Smooth muscle cell of the brain vasculature (primary cell): Measurements from ENCODE around the gene PAX9.

ENCODE experiments used
- DNase-seq: peaks from one replicate; pipeline ENCODE4 v3.0.0-alpha.2; 2012; ENCODE audit warnings: low read depth, low spot score

PAX9 gene

DNA sequence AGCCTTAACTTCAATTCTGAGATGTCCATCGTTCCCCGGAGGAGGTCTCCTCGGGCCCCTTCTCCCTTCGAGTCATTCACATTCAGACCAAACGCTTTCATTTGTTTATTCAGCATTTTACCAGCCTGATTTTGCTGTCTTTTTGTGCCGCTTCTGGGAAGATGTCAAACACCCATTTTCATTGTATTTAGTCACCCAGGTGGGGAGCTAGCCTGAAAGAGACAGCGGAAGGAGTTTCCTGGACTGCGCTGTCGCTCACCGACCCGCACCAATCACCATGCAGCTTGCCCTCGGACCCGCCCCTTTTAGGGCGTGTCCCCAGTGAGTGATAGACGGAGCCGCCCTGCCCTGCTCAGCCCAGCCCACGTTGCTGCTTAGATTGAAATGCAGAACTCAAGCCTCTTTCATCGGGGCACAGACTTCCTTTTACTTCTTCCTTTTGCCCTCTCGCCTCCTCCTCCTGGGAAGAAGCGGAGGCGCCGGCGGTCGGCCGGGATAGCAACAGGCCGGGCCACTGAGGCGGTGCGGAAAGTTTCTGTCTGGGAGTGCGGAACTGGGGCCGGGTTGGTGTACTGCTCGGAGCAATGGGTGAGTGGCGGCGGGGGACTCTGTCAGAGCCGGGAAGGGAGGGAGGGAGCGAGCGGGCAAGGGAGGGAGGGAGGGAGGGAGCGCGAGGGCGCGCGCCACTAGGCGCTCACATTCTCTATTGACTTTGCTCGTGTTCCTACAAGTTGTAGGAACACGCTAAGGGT, at the start of gene PAX9:
PAX9 (plus strand) TSS at position 355 of the 752 bp plus-strand sequence; CDS start at position 585, 230 bp downstream.
- DNase-seq: no peak

DNA sequence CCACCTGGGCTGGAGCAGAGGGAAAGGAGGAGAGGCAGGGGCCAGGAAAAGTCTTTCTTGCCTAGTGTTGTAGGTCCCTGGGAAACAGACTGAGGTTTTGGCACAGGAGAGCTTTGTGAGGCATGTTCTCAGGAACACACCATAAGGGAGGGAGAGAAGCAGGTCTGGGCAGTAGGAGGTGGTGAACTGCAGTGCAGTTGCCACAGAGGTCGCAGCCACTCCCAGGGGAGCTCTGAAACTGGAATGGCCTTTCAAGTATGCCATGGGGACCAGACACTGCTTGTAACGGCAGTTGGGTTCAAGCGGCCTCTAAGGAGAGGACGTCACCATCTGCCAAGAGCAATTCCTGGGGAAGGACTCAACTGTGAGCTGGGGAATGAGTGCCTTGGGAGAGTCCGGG, 43.8 kb upstream of the PAX9 start:
- no peak for DNase-seq

DNA sequence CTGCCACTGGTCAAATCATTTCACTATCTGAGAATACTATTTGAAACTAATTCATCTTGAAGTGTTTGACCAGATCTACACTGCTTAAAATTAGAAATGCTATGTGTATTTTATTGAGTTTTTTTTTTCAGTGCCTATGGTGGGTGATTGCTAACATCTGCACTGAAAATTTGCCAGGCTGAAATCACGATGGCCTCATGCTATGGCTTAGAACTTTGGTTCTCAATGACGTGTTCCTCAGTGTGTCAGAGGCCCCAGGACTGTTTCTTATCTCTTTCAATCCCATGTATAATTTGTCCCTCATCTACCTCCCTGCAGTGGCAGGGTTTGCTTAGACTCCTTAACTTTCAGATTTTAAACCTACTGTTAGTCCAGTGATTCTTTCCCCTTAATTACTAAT, 43.0 kb upstream of the PAX9 start:
- no peak for DNase-seq

DNA sequence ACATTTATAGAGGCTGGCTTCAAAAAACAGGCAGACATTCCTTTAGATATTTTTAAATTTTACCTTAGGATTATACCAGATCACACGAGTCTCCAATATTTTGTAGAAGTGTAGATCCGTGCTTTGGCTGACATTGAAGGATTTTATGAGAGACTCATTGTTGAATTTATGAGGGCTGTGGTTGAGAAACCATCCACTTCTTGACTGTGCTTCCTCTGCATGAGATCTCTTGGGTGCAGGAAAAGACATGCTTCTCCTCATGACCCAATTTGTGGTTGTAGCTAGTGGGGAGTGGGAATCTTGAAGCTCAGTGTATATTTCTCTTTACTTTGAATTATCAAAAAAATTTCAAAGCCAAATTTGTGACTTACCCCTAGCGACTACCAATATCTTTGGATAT, 42.5 kb upstream of the PAX9 start:
- no peak for DNase-seq

DNA sequence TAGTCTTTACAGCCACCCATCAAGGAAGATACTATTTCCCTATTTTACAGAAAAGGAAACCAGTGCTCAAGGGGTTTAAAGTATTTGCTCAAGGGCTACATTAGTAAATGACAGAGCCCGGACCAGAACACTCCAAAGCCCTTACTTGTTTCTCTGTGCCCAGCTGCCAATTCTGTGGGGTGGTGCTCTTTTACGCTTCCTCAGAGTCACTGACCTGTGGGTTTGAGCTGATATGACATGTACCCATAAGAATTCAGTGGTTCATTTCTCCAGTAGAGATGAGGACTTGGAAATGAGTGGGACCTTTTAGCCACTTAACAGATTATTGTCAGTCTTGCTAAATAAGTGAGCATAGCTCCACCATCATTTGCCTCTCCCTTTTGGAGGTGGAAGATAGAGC, 41.8 kb upstream of the PAX9 start:
- no peak for DNase-seq

DNA sequence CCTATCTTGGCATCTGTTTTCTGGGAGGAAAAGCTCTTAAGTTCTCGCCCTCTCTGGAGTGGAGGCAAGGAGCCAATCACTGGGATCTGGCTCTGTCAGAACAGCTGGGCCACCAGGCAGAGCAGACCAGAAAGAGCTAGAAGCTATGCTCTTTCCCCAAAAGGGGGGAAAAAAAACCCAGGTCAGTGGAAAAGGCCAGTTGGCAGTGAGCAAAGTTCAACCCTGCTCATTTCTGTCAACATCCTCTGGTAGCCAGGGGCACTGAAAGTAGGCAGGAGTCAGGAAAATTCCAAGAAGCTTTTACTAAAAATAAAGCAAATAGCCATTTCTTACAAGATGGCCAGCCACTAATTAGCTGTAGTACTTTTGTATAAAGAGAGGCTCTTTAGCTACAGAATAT, 36.6 kb upstream of the PAX9 start:
- no peak for DNase-seq

DNA sequence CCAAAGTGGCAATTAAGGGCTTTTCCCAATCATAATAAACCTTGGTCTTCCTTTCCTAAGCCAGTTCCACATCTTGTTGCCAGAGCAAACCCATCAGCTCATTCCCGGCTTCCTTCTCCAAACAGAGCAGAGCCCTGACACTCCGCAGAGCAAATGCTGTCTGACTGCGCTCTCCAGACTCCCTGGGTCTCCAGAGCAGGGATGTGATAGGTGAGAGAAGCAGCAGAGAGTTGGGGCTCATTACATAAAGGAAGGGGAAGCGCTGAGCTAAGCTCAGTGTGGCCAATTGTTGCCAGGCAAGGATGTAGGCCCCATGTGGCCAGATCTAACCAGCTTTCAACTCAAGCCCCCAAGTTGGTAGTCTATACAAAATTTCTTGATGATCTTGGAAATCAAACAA, 36.2 kb upstream of the PAX9 start:
- DNase-seq: no peak

DNA sequence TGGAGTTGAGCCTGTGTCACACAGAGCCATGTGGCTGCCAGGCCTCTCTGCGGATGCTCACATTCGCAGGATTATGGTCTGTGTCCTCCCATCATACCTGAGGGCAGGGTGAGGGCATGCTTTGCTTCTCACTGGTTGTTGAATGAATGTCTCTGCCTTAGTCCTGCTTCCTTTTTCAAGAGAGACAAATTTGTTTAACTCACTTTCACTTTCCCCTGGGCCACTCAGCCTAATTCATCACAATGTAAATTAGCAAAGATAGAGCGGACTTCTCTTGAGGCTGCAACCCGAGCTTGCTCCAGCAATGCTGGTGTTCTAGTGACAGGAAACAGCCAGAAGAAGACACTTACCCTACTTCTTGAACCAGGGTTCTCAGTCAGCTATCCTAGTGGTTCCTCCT, 35.5 kb upstream of the PAX9 start:
- no peak for DNase-seq

DNA sequence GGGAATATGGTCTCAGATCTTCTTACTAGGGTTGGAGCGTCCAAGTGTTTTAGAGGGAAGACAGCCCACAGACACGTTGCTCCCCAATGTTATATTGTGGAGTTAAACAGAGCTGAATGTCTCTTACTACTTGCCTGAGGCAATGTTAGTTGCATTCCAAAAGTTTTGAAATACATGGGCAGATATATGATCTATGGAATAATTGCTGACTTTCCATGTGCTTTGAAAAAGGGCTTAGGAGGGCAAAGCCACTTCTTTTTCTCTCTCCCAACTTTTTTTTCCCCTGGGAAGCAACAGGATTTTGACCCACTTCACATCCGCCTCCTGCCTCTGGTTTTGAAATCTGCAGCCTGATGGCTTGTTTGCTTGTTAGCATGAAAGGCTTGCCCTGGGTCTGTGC, 33.7 kb upstream of the PAX9 start:
- no peak for DNase-seq

DNA sequence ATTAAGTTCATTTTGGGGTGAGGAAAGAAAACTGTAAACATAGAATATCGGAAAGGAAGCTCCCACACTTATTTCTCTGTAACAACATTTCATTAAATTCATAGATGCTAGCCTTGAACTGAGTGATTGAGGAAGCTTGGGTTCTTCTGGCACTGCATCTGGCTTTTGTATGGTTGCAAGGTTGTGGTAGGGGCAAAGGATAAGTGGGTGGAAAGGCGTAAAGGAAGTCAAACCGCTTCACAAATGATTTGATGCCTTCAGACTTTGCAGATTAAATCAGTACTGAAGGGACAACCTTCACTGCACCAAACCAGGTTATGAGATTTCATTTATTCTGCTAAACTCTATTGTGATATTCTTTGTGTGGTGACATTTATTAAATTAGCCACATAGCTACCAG, 28.1 kb upstream of the PAX9 start:
- DNase-seq: no peak

DNA sequence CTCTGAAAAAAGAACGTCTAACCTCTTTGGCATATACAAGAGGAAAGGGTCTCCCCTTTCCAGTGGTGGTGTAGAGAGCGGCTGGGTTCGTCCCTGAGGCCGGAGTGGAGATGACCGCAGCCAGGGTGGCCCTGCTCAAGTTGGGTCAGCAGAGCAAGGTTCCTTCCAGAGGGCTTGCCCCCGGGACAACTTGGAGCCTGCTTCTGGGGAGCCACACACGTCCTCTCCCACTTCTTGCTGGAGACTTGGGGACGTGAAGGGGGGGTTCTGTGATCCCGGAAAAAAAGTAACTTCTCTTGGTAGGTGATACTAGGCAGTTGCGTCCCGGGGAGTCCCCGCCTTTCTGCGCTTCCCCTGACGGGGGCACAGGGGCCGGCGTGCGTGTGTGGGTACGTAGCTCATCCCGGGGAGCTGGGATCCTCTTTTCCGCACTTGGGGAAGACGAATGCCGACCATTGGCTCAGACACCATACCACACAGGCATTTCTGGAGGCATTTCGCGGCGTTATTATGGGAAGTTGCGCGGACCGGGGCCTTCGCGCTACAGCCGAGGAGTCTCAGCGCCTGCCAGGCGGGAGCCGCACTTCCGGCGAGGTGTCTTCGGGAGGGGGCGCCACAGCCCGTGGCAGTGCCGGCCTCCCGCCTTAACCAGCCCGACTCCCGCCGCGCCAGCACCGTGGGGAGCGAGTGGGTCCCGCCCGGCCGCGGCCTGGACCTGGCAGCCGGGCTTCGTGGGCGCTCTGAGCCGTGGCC, 14.8 kb upstream of the PAX9 start:
- DNase-seq: no peak

DNA sequence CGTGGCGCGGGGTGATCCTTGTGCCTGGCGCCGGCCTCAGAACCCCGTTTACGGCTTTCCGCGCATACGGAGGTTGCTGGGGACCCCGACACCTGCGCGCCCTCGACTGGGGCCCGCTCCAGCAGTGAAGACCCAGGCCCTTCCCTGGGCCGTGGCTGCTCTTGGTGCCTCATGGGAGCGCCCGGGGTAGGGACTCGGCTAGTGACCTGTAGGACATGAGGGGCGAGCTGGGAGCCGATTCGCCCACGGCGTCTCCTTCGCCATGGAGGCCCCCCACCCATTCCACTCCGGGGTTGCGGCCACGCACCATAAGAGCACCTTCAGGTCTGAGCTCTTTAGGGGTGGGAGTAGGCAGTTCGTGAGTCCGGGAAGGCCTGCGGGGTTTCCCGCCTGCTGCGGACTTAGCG, 14.2 kb upstream of the PAX9 start:
- DNase-seq: no peak

DNA sequence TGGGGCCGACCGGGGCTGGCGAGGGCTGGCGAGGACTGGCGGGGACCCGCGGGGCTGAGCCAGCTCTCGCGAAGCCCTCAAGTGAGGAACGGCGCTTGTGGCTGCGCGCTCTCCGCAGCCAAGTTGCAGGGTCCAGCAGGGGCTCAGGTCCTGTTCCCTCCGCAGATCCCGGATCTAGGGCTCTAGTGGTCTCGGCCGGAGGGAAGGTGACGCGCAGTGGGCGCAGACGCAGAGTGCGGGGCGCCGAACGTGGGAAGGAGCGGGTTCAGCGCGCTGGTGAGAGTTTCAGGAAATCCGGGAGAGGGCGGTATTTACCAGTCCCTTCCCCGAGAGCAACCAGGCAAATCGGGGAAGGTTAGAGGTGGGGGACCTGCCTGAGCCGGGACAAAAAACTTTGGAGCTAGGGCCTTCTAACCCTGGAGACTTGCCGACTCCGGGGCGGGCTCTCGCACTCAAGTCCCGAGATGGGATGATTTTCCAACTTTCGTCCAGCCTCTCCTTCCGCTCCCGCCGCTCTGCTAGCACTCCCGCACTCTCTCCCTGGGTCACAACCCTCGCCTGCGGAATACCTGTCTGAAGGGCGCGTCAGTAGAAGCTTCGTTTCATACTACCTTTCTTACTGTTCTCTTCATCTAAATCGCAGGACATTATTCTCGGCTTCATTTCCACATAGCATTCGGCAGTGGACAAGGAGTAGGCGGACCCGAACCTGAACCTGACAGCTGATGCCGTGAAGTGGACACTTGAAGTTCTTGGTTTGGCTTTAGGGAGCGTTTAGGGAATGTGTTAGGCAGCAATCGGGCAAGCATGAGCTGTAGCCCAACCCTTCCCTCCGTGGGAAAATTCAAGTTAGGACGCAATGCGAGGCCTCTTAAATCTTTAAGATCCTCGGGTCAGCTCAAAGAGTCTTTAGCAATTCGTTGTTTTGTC, 13.6 kb upstream of the PAX9 start:
- DNase-seq: no peak

DNA sequence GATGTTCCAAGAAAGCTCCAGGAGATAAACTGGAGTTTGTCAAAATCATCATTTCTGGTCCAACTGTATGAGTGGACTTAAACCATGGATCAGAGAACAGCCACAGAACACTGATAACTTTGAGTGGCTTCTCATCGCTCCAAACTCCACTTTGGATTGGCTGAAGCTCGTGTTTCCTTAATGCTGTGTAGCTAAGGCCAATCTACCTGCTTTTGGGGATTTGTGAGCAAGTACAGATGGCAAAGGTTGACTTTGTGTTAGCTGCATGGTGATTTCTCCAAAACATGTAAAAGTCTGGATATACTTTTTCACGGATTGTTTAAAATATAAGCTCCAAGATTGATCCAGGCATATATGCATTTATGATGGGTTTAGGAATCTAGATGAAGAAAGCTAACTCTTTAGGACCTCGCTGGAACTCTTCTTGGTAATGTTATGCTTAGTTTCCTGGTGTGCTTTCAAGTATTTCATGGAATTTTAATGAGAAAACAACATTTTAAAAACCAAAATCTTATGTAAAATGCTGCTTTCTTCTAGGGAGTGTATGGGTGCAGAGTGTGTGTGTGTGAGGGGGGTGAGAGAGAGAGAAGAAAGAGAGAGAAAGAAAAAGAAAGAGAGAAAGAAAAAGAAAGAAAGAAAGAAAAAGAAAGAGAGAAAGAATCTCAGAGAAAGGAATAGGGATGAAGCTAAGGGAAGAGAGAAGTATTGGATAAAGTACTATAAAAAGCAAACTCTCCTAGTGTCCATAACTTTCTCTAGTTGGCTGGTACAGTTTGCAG, 11.6 kb upstream of the PAX9 start:
- DNase-seq: no peak

DNA sequence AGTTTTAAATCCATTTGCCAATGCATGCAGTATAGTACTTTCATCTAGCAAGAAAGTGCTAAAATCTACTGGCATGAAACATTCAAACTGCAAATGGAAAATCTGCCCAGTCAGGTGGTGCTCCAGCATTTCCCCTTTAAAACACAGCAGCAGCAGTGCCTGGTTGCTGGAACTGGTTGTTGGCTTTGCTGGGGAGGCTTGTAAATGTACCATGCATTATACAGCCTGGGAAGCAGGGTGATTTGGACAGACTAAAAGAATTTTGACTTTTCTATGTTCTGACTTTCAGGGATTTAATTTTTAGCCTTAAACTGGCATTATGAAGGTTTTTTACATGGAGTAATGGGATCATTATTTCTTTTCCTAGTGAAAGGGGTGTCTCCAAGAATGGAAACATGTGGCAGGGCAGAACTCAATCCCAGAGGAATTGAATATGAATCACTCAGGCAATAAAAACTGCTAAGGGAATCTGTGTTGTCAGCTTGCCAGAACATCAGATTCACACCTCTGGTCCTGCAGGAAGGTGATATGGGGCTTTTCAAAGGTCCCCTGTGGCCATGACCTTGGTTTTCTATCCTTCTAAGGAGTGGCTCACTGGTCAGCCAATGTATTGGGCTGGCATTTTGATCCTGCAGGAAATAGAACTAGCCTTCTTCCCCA, 9.0 kb upstream of the PAX9 start:
- no peak for DNase-seq

DNA sequence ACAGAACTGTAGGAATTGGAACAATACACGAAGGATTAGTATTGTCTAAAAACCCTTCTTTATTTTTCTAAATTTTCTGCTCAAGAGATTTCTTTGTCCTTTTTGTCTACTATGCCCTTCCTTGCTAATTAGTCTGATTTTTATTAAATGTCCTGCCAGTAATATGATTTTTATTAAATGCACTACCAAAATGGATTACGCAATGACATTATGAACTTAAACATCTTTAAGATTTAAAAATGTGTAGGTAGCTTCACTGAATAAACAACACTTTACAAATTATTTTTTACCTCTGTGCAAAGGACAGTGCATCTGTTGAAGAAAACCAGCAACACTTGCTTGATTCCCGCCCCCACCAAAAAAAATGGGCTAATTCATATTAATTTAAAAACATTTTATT, 8.2 kb upstream of the PAX9 start:
- DNase-seq: no peak

DNA sequence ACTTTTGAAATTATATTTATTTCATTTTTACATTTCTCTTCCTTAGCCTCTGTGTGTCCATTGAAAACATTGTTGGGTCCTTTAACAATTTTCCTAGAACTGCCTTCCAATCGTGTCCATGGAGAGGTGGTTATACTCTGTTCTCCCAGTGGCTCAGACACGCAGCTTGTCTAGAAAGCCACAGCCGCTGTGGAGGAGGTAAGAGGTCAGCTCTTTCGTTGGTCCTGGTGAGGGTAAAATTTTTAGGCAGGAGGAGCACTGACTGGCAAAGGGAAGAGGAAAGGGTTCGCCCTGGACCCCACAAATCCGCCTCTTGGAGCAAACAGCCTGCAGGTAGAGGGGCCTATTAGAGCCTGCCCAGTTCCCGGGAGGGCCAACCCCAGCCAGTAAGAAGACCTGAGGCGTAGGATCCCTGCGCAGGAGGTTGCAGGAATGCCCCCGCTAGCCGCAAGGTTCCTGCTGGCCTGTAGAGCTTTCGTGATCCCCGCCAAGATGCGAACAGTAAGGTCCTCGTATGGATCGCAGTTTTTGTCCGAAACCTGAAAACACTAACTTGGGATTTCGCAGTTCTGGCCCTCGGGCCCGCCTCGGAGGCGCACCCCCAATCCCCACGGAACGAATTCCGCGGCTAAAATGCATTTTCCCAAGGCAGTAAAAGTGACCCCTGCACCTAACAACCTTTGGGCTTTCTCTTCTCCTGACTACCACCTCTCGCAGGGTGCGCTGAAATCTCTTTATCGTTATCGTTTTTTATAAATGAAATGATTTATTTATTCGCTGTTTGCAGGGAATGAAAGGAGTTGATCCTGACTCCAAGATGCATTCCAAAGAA, 7.5 kb upstream of the PAX9 start:
- DNase-seq: no peak

DNA sequence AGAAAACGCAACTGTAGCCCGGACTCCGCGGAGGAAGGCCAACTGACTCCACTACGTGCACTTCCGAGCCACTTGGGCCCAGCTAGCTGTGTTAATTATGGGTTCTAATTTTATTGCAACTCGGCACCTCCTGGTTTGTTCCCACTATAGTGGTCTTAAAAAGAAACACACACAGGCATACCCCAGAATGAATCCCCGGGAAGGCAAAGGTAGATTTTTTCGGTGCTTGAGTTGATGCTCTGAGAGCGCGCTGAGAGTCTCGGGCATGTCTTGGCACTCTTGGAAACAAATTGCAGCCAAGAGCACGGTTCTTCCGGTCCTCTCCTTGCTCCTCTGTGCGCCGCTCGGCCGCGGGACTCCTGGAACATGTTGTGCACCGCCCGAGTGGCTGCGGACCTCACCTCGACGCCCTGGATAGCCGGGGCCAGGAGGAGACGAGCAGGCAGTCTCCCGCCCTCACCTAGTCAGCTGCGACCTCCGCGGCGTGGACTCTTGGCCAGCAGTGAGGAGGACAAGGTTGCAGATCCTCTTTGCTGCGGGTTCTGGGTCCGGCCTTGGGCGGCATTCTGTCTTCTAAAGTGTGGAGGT, 6.8 kb upstream of the PAX9 start:
- no peak for DNase-seq

DNA sequence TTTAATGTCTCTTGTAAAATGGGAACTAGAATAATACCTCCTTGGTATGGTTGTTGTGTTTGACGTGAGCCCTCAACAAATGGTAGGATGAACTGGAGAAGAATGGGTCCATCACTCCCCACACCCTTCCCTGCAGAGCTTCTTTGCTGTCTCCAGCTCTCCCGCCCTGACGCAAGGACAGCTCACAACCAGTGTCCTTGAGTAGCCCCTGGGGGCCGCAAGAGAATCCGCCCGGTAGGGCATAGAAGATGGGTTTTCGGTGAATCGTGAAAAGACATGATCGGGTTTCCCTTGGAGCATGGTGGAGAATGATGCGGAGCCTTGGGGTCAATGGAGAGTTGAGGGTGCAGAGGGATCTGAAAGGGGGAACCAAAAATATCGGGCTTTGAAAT, 6.1 kb upstream of the PAX9 start:
- no peak for DNase-seq
